Cardiac muscle cell (in vitro differentiated cells and primary cell): ENCODE data around the gene NSRP1. TPM values are rescaled to one million over a fixed set of nuclear protein-coding genes. Genes with fewer than 3 reads are reported as not detected.

Experiments
- DNase-seq, 2 donors: peaks; one replicate each; pipeline versions ENCODE4 v3.0.0 to v3.0.0-alpha.2; 2010 to 2017; ENCODE audit warnings: low read depth in 1 of 2, low spot score in 1 of 2
- H3K27ac ChIP-seq: fragments of 200-600 bp; sonication (generic); 2 replicates; pipeline ENCODE4 v1.5.1; 2016
- H3K27me3 ChIP-seq: fragments of 200-600 bp; sonication (generic); 2 replicates; pipeline ENCODE4 v1.6.0; 2016; ENCODE audit warnings: control low read depth
- H3K36me3 ChIP-seq: fragments of 200-600 bp; sonication (generic); 2 replicates; pipeline ENCODE4 v1.5.1; 2016; ENCODE audit warnings: control low read depth
- H3K4me1 ChIP-seq: fragments of 200-600 bp; sonication (generic); 2 replicates; pipeline ENCODE4 v1.8.1; 2017; ENCODE audit warnings: low read depth, mild to moderate bottlenecking, mixed run types
- H3K4me3 ChIP-seq: fragments of 200-600 bp; sonication (generic); 2 replicates; pipeline ENCODE4 v1.5.1; 2016; ENCODE audit warnings: mild to moderate bottlenecking
- H3K9me3 ChIP-seq: fragments of 200-600 bp; sonication (generic); 2 replicates; pipeline ENCODE4 v1.5.1; 2017; ENCODE audit warnings: low read depth, mild to moderate bottlenecking, control low read depth
- CTCF ChIP-seq: IDR thresholded peaks from 2 replicates; pipeline ENCODE4 v1.5.1; 2012; ENCODE audit warnings: low read depth, mild to moderate bottlenecking, low read length
- polyA plus RNA-seq: library from polyadenylated mRNA; unstranded; fragments of >200 nt; fragmentation: Nextera tagmentation; extraction: Ambion mirVana; gene quantifications from 2 replicates; pipeline ENCODE4 v1.2.1, GENCODE V29; 2016
- total RNA-seq: library from RNA; depleted of rRNA; stranded (reverse); fragments of >200 nt; gene quantifications from 2 replicates; pipeline ENCODE4 v1.2.3, GENCODE V29; 2016

NSRP1 gene
- total and polyA plus RNA-seq, 2 experiments from 2014 or later, result 14.6 to 29.1 TPM

- H3K27me3 ChIP-seq, result no peaks in the 10 kb centered on the region
- no peaks in the 10 kb centered on the region for H3K4me1 ChIP-seq
- no peak for DNase-seq
- peaks cover 12% of the 10 kb centered on the region for H3K36me3 ChIP-seq
- H3K9me3 ChIP-seq, result no peaks in the 10 kb centered on the region
- no peak for TF ChIP-seq CTCF
- no peak overlapping the region for H3K4me3 ChIP-seq
- H3K27ac ChIP-seq, result no peak overlapping the region
Observed at GRCh38 chr17:30186761-30187160, 70.1 kb downstream of the NSRP1 start.

GRCh38 chr17:30187573-30187972 is 71.0 kb downstream of the NSRP1 start:
- no peak for TF ChIP-seq CTCF

DNA sequence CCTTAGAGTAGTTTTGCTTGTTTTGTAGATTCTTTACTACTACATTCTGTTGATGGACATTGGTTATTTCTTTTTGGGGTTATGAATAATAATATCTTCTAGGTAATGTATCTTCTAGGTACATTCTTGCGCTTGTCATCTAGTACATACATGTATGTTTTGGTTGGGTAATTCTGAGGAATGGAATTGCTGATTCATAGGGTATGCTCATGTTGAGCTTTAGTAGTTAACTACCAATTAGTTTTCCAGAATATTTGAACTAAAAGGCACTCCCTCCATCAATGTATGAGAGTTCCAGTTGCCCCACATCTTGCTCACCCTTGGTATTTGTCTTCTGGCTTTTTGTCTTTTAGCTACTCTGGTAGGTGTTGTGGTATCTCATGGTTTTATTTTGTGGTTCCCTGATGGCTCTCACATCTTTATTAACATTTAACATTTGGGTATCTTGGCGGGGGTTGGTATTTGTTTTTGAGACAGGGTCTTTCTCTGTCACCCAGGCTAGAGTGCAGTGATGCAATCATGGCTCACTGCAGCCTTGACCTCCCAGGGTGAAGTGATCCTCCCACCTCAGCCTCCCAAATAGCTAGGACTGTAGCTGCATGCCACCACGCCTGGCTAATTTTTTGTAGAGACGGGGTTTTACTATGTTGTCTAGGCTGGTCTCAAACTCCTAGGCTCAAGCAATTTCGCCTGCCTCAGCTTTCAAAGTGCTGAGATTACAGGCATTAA is 71.8 kb downstream of the NSRP1 start:
- no peaks in the 10 kb centered on the region for H3K9me3 ChIP-seq
- H3K36me3 ChIP-seq, result peaks cover 5% of the 10 kb centered on the region
- H3K27ac ChIP-seq, result peak overlapping the region; percentile 28
- TF ChIP-seq CTCF, result no peak
- no peak for DNase-seq
- no peak overlapping the region for H3K4me3 ChIP-seq
- H3K27me3 ChIP-seq, result no peaks in the 10 kb centered on the region
- no peaks in the 10 kb centered on the region for H3K4me1 ChIP-seq

More at GRCh38 chr17:30187573-30187972, 71.0 kb downstream of the NSRP1 start:
- Histone ChIP-seq H3K27me3 (no peaks in the 10 kb centered on the region), H3K9me3 (no peaks in the 10 kb centered on the region), H3K4me3 (no peak overlapping the region), H3K27ac (no peak overlapping the region), H3K4me1 (no peaks in the 10 kb centered on the region), H3K36me3 (peaks cover 6% of the 10 kb centered on the region)
- no peak for DNase-seq

DNA sequence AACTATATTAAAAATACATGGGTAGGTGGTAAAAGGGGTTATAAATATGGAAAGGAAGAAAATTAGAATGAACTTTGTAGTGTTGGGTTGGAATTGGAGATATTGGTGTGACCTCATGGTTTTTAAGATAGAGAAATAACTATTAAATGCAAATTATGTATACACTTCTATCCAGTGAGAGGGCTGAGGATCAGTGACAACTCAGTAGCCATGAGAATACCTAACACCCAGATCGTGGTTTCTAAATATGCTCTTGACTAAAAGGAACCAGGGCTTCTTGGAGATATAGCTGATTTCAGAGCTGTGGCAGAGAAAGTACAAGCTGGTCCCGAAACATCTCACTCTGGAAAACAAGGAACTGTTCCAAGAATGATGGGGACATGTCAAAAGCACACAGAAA is 74.5 kb downstream of the NSRP1 start:
- Histone ChIP-seq H3K27ac (no peak overlapping the region), H3K4me3 (no peak overlapping the region), H3K36me3 (no peaks in the 10 kb centered on the region), H3K9me3 (no peaks in the 10 kb centered on the region), H3K27me3 (no peaks in the 10 kb centered on the region), H3K4me1 (no peaks in the 10 kb centered on the region)
- DNase-seq, result no peak
- TF ChIP-seq CTCF, result no peak

DNA sequence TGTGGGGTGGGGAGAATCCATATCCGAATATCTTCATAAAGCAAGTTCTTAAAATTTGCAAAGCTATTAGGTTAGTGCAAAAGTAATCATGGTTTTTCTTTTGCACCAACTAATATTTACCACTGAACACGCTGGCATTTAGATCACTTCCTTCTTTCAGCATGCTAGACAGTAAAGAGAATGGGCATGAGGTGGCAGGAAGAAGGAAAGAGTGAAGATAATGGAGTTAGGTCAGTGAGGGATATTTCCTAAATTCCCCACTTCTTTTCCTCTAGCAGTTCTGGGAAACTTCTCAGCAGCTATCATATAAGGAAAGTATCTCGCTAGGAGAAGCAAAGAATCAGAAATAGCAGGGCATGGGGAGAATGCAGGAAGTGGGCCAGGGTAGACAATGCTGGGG is 79.9 kb downstream of the NSRP1 start:
- H3K4me3 ChIP-seq, result no peak overlapping the region
- H3K27me3 ChIP-seq, result no peaks in the 10 kb centered on the region
- H3K9me3 ChIP-seq, result no peaks in the 10 kb centered on the region
- no peak overlapping the region for H3K27ac ChIP-seq
- no peak for TF ChIP-seq CTCF
- no peaks in the 10 kb centered on the region for H3K4me1 ChIP-seq
- no peaks in the 10 kb centered on the region for H3K36me3 ChIP-seq
- DNase-seq, result no peak
